ENCODE data around the gene HDAC4. TPM values are rescaled to one million over a fixed set of nuclear protein-coding genes. Genes with fewer than 3 reads are reported as not detected.

HDAC4 gene
- total and polyA plus RNA-seq, 2 of the 8 experiments (the other 6 are each of a cell fraction or from before 2014, with no cell fraction given): 15.4 to 31.5 TPM

DNA sequence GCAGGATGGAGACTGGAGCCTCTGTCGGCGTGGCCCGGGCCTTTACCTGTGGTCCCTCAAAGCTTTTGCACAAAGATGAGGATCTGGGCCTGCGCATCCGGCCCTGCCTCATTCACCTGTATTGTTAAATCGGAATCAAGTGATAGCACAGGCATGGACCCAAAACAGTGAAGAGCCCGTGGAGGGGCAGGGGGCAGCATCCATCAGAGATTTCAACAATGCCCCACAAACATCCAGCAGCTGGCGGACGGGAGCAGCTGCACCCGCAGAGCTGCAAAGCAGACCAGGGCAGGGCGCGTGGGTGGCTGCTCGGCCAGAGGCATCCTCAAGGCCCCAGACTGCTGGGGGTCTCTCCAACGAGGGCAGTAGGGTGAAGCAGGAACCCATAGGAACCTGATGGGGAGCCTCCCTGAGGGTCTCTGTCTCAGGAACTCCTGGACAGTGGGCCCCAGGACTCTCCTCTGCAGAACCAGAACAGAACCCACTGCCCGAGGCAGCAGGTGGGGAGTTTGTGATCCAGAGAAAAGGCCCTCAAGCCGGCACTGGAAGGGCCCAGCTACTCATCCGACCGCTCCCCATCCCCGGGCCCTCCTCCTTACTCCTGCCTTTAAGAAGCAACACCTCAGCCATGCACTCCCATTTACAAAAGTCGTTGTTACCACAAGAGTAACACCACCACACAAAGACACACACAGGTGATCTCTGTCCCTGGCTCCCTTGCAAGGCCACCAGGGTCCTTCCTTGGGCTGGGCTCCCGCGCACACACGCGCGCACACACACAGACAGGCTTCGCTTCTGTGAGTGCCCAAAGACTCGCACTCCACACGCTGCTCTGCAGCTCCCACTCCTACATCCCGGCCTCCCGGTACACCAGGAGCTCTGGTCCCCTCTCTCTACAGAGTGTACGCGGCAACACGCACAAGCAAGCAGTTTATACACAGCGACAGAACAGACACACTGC lies 28.8 kb downstream of the HDAC4 start:
- POLR2A ChIA-PET (ENCODE audit: partially characterized antibody): no interaction called here
- Histone ChIP-seq H3K79me2 (ENCODE audit: control insufficient read depth in 1 of 2, insufficient read depth in 2 of 2, low read length in 2 of 2) (peaks cover 2 to 56% of the 10 kb centered on the region in 2 experiments; a peak in 3 of 4 replicates), H4K20me1 (replicated peaks in 1 of 2; ENCODE audit: control insufficient read depth in 1 of 2, insufficient read depth in 2 of 2, low read length in 2 of 2) (peaks cover 11 to 36% of the 10 kb centered on the region in 2 experiments), H2BK15ac (ENCODE audit: low read length) (no peak overlapping the region), H2AK5ac (ENCODE audit: low read depth, low read length) (no peak overlapping the region), H3K18ac (ENCODE audit: extremely low read depth, low read length) (no peak overlapping the region; the same call in 1 of the 2 replicates), H3K27ac (ENCODE audit: low read depth, low read length) (no peak overlapping the region), H3K14ac (ENCODE audit: insufficient read length) (no peak overlapping the region), H3K4me1 (replicated peaks in 1 of 4; ENCODE audit: control insufficient read depth in 3 of 4, insufficient read depth in 4 of 4, low read length in 3 of 4) (no peaks in the 10 kb centered on the region), H2BK120ac (replicated peaks; ENCODE audit: low read depth, low read length) (no peak overlapping the region), H3K56ac (replicated peaks; ENCODE audit: insufficient read length, low read depth, low read length) (no peak overlapping the region), H3K9me3 (ENCODE audit: insufficient read depth in 2 of 2, low read depth in 1 of 2, low read length in 1 of 2) (no peaks in the 10 kb centered on the region), H3K23ac (ENCODE audit: insufficient read length) (no peak overlapping the region), H3K27me3 (replicated peaks in 1 of 4; ENCODE audit: control insufficient read depth in 3 of 4, extremely low read depth in 1 of 4, insufficient read depth in 3 of 4, low read length in 3 of 4) (no peaks in the 10 kb centered on the region), H2BK20ac (ENCODE audit: low read length) (no peak overlapping the region), H4K5ac (ENCODE audit: insufficient read length, low read depth, low read length) (no peak overlapping the region), H2BK5ac (ENCODE audit: low read depth, low read length) (no peak overlapping the region), H4K8ac (ENCODE audit: extremely low read depth, insufficient read depth, low read length) (no peak overlapping the region), H2BK12ac (ENCODE audit: low read depth, low read length) (no peak overlapping the region), H3K4me2 (ENCODE audit: insufficient read depth in 1 of 2, low read depth in 2 of 2, low read length in 2 of 2) (no peak overlapping the region), H3K9ac (replicated peaks in 1 of 4; ENCODE audit: extremely low read depth in 1 of 4, low read depth in 3 of 4, low read length in 3 of 4) (no peak overlapping the region), H3K4me3 (ENCODE audit: extremely low read depth in 1 of 4, insufficient read depth in 2 of 4, low read depth in 3 of 4, low read length in 4 of 4) (no peak overlapping the region), H2AFZ (ENCODE audit: low read length) (no peak overlapping the region), H4K91ac (replicated peaks; ENCODE audit: insufficient read length, low read length) (no peak overlapping the region), H3K79me1 (ENCODE audit: low read depth, low read length) (peaks cover 16% of the 10 kb centered on the region), H3K36me3 (ENCODE audit: control insufficient read depth in 2 of 4, insufficient read depth in 4 of 4, low read length in 3 of 4) (no peaks in the 10 kb centered on the region), H3K23me2 (ENCODE audit: low read depth, low read length) (peaks cover 4% of the 10 kb centered on the region; the same call in 1 of the 2 replicates), H3K4ac (replicated peaks; ENCODE audit: insufficient read length, low read depth, low read length) (no peak overlapping the region)
- WGBS, 2 experiments (ENCODE audit: extremely low coverage in 1 of 2, insufficient coverage in 1 of 2, insufficient read length in 1 of 2, insufficient replicate concordance in 2 of 2, low coverage in 1 of 2, low lambda C conversion rate in 2 of 2, missing lambda C conversion rate in 1 of 2): 91% methylated on average over 34 of the region's 34 CpGs; no CpG with 5 or more reads in 1 of the 2 experiments
- FAIRE-seq (no peak), DNase-seq (ENCODE audit: low read depth in 1 of 2, low spot score in 2 of 2) (peak in 1 of 2 experiments; percentile 41)
- TF ChIP-seq RNF2 (IDR thresholded peaks at IDR 0.05; ENCODE audit: borderline replicate concordance, low read depth, low read length, missing control alignments, poor library complexity, severe bottlenecking): no peak
- TF ChIP-seq SAP30 (IDR thresholded peaks at IDR 0.05; ENCODE audit: insufficient read depth, insufficient replicate concordance, low read length): no peak
- TF ChIP-seq ASH2L (IDR thresholded peaks at IDR 0.05; ENCODE audit: low read length): no peak
- no peak for TF ChIP-seq RFX5 (IDR thresholded peaks at IDR 0.05; ENCODE audit: borderline replicate concordance, low read depth, low read length)
- TF ChIP-seq CBX5 (IDR thresholded peaks at IDR 0.05; ENCODE audit: low read depth, low read length): no peak
- CTCF ChIA-PET (ENCODE audit: partially characterized antibody): interaction anchor here (1.0 kb wide), 1 partner anchor 10 kb away, joined by 3 read pairs; no protein-coding TSS in a partner anchor

Measured in H1 (cell line).